NCI-H446 (cell line): ENCODE data around the gene AOX1.
"Not testable (repeated sequence)": the region's sequence is repeated elsewhere in the genome, so short reads cannot be mapped to it uniquely, and the experiment has no call there.

Source experiments
- DNase-seq, 2 experiments: peaks; one replicate each; lab custom pipeline; 2025; lab: John Stamatoyannopoulos, UW

The AOX1 gene

DNA sequence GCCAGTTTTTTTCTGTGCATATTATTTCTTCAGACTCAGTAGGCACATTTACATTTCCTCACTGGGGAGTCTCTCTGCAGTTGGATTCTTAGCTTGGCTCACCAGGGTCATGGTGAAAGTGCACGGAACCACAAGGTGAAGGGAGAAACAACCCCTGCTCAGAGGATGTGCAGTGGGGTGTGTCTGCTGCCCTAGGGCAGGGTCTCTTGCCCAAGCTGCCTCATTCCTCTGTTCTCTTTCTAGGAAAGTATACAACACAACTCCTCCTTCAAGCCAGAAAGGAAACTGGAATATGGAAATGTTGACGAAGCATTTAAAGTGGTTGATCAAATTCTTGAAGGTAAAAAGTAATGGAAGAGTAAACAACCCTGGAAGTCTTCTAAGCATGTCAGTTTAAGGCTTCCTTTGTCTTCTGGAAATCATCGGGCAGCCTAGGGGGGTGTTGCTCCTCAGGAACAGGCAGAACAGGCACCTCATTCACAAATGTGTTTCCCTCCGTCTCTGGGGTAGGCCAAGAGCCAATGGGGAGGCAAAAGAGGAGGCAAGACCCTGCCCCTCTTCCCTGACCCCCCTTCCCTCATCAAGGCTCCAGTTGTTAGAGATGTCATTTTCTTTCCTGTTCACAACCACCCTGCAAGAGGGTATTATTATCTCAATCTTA lies 41.4 kb downstream of the AOX1 start:
- no peak for DNase-seq

DNA sequence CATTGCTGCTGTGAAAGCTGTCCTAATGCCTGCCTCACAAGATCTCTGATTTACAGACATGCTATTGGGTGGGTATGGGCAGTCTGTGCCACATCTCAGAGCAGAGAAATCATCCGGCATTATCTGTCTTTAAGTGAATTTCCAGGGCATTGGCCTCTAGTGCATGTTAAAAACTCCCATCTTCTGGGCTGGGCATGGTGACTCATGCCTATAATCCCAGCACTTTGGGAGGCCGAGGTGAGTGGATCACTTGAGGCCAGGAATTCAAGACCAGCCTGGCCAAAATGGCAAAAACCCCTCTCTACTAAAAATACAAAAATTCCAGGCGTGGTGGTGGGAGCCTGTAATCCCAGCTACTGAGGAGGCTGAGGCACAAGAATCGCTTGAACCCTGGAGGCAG lies 42.6 kb downstream of the AOX1 start:
- not testable (repeated sequence) for DNase-seq

DNA sequence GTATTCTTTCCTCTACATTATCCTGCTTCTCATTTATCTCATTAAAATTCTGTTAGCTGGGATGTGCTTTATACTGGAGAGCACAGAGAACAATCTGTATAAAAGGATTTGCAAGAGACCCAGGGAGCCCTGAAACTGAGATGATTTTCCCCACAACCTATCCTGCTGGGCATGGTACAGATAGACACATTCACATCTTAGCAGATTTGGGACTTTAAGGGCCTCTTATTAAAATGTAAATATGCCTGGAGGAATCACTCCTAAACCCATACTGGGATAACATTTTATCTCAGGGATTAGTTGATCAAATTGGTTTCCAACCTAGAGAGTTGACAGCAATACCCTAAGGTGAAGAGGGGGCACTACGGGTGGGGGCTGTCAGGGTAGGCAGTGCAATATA lies 45.5 kb downstream of the AOX1 start:
- DNase-seq = no peak

- no peak for DNase-seq
These were observed 48.6 kb downstream of the AOX1 start for GRCh38 chr2:200634231-200634964.

DNA sequence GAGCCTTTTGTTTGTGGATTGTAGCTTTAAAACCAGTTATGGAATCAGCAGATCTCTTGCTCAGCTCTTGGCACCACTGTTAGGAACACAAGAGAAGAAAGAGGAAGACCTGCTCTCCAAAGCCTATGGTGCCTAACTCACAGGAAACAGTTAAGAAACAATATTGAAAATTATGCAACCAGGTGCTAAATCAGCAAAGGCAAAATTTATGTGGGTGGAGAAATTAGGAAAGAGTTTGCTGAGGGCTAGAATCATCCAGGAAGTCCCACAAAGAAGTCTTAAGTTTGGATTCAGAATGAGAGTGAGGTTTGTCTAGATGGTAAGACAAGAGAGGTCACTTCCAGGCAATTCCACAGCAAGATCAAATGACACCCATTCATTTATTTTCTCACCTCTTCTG lies 49.4 kb downstream of the AOX1 start:
- DNase-seq = no peak

DNA sequence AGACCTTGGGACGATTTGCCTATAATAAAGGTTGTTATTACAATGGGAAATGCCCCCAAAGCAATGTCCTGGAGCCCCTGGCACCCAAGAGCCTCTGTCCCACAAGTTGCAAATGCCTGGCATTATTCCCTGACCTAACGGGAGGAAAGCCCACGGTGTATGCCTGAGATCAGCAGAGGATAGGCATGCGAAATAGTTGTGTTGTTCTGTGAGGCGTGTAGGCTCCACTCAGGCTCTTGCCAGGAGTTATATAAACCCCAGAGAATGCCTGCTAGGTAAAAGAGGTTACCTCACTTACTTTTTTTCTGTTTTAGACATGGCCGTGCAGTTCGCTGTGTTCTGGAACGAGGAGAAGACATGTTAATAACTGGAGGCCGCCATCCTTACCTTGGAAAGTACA lies 52.1 kb downstream of the AOX1 start:
- DNase-seq = no peak

- DNase-seq = no peak
These were observed 54.4 kb downstream of the AOX1 start for GRCh38 chr2:200640176-200640575.

DNA sequence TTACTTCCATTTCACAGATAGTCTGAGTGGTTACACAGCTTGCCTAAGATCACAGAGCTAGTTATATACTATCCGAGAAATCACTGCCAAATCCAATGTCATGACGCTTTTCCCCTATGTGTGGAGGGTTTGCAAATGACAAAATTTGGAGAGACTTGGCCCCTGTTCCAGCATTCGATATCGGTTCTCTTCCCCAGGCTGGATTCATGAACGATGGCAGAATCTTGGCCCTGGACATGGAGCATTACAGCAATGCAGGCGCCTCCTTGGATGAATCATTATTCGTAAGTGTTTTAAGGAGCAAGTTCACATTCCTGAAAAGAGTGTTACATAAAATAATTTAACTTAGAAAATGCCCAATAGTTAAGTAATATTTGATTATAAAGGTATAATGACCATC lies 55.1 kb downstream of the AOX1 start:
- DNase-seq = no peak

- not testable (repeated sequence) for DNase-seq
These were observed 62.9 kb downstream of the AOX1 start for GRCh38 chr2:200648518-200649281.

- no peak for DNase-seq
These were observed 63.9 kb downstream of the AOX1 start for GRCh38 chr2:200649724-200650123.

GRCh38 chr2:200650195-200650594 lies 64.4 kb downstream of the AOX1 start:
- DNase-seq = no peak

GRCh38 chr2:200652158-200652557 lies 66.3 kb downstream of the AOX1 start:
- no peak for DNase-seq

DNA sequence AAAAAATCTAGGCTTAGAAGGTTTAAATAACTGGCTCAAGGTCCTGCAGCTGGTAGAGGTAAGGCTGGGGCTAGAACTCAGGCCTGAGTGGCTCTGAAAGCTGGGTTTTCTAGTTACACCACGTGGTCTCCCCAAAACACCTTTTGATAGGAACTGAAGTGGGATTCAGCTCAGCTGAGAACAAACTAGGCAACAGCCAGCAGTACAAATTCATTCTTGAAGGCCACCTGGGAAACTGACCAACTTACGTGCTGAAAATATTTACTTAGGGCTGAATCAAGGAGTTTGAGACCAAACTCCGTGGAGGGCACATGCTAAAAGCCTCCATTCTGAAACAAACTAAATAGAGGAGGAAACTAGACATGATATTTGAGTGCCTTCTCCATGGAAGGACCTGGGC lies 67.2 kb downstream of the AOX1 start:
- DNase-seq = no peak

GRCh38 chr2:200654823-200655222 lies 69.0 kb downstream of the AOX1 start:
- DNase-seq = no peak

DNA sequence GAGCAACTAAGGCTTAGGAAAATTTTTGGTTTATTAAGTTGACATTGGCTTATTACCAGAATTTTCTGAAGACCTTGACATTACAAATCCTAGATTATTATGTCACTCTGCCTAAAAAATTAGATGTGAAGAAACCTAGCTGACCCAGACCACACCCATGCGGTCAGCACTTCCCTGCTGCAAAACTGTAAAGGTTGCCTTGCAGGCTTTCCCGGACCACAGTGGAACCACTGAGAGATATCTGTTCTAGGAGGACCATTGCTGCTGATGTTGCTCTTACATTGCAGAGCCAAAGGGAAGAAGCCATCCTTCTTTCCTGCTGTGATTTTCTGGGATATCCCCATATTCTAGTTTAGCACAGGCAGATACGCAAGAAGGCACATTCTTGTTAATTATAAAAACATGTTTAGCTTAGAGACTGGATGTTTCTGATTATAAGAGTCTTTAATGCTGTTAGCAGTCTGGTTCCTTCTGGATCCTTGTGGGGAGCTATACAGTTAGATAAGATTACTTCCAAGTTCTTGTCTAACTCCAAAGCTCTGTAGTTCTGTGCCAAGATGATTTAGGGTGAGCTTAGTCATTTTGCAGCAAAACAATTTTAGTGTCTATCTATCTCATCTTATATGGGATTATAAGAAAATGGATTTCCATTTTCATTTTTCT lies 70.2 kb downstream of the AOX1 start:
- no peak for DNase-seq

- DNase-seq = no peak
These were observed 72.6 kb downstream of the AOX1 start for GRCh38 chr2:200658278-200658864.

DNA sequence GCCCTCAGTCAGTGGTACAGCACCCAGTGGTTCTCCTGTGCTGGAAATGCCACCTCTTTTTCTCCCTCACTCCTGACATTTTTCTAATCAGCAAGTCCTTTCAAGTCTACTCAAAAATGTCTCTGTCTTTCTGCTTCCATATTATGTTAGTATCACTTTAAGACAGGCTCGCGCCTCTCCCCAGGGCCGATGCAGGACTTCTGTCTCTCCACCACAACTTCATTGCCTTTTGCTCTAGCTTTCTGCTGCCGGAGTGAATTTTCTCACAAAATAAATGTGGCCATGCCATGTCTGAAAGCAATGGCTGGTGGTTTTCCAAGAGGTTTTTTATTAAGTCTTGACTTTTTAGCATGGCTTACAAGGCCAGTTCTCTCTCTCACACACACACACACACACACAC lies 73.6 kb downstream of the AOX1 start:
- no peak for DNase-seq

DNA sequence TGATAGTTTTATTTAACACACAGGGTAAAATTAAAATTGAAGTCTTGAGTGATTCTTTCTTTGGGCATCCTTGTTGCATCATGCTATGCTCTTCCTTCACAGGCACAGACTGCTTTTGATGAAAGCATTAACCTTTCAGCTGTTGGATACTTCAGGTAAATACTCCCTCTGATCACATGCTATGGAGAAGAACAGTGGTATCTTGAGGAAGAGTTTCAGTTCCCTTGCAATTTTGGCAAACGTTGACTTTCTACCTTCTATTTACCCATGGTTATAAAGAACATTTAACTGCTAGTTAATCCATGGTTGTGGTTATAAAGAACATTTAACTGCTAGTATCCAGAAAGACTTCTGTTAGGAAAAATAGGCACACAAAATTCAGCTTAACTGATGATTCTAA lies 75.7 kb downstream of the AOX1 start:
- no peak for DNase-seq

- no peak for DNase-seq
These were observed 76.9 kb downstream of the AOX1 start for GRCh38 chr2:200662727-200663126.

DNA sequence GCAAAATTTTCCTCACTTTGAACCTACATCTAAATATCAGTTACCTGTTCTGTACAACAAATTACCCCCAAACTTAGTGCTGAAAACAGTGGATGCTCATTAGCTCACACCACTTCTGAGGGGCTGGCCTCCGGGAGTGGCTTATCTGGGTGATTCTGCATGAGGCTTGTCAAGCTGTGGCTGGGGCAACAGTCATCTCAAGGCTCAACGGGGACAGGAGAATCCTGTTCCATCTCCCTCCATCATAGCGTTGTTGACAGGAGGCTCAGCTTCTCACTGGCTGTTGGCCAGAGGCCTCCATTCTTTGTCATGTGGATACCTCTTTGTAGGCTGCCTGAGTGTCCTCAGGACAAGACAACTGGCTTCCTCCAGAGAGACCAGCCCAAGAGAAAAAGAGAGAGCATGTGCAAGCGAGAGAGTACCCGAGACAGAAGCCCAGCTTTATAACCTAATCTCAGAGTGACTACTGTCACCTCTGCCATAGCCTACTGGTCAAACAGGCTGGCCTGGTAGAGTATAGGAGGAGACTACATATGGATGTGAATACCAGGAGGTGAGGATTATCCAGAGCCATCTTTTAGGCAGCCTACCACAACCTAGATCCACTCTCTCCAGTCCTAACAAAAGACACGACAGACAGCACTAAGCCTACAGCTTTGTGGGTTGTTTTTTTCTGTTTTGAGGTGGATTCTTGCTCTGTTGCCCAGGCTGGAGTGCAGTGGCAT lies 79.1 kb downstream of the AOX1 start:
- DNase-seq = no peak

- no peak for DNase-seq
These were observed 80.0 kb downstream of the AOX1 start for GRCh38 chr2:200665626-200666453.
